Epithelial cell of proximal tubule (primary cell): ENCODE results near the gene MRPL21. TPM values are rescaled to one million over a fixed set of nuclear protein-coding genes. Genes with fewer than 3 reads are reported as not detected.

ENCODE experiments used
- DNase-seq: peaks from one replicate; pipeline ENCODE4 v3.0.0-alpha.2; 2011; ENCODE audit warnings: low read depth
- H3K4me3 ChIP-seq: 2 replicates; pipeline ENCODE4 v1.5.1; 2011; ENCODE audit warnings: low read depth, mild to moderate bottlenecking, low read length
- CTCF ChIP-seq: conservative IDR thresholded peaks from 2 replicates; pipeline ENCODE4 v1.5.1; 2012; ENCODE audit warnings: low read depth, mild to moderate bottlenecking, low read length
- total RNA-seq: library from RNA; depleted of rRNA; stranded (reverse); fragments of >200 nt; gene quantifications from 2 replicates; pipeline ENCODE4 v1.2.3, GENCODE V29; 2015

The MRPL21 gene
- total RNA-seq, 1 donor from 2014 or later = 80.1 TPM

- TF ChIP-seq CTCF = no peak
- DNase-seq = no peak
- H3K4me3 ChIP-seq = no peak overlapping the region
These were observed 20.7 kb upstream of the MRPL21 start for GRCh38 chr11:68924073-68924925.

DNA sequence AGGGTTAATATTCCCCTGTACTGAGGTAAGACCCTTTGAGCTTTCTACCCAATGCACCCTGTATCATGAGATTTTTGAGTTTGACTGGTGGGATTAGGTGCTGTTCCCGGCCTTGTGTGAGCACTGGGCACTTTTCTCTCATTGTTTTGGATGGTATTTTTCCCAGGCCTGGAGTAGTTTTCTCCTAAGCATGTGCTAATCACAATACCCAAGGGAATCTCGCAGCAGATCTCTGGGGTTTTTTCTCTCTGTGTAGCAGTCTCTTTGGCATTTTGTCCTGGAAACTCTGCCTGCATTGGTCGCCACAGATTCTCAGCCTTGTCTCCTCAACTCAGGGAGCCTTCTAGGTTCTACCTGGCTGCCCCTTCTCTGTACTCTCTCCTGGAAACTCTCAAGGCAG, 20.0 kb upstream of the MRPL21 start:
- no peak overlapping the region for H3K4me3 ChIP-seq
- no peak for DNase-seq
- TF ChIP-seq CTCF = no peak

DNA sequence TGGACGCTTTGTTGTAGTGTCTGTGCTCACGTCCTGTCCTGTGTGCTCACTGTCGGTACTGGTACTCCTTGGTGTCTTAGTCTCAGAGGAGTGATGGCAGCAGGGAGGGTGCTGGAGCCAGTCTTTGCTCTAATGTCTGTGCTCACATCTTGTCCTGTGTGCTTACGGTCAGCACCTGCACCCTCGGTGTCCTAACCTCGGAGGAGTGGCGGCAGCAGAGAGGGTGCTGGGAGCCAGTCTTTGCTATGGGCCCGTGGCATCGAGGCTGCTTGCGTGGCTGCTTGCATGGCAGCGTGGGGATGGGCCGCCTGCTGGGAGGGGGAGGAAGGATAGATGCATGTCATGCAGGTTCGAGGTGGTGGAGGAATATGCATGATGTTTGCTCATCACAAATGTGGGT, 12.8 kb upstream of the MRPL21 start:
- no peak for DNase-seq
- no peak overlapping the region for H3K4me3 ChIP-seq
- no peak for TF ChIP-seq CTCF

DNA sequence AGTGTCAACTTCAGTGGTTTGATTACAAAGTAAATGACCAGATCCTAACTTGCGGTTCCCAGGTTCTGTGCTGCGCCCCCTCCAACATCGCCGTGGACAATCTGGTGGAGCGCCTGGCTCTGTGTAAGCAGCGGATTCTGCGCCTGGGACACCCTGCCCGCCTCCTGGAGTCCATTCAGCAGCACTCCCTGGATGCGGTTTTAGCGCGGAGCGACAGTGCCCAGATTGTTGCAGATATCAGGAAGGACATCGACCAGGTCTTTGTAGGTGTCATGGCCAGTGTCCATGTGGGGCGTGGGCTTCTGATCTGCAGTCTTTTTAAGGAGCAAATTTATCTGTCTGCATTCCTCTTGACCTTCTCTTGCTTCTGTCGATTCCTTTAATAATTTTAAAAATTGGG, 11.1 kb upstream of the MRPL21 start:
- DNase-seq = no peak
- H3K4me3 ChIP-seq = no peak overlapping the region
- no peak for TF ChIP-seq CTCF

GRCh38 chr11:68913188-68913587, 9.6 kb upstream of the MRPL21 start:
- no peak overlapping the region for H3K4me3 ChIP-seq
- DNase-seq = no peak
- no peak for TF ChIP-seq CTCF

DNA sequence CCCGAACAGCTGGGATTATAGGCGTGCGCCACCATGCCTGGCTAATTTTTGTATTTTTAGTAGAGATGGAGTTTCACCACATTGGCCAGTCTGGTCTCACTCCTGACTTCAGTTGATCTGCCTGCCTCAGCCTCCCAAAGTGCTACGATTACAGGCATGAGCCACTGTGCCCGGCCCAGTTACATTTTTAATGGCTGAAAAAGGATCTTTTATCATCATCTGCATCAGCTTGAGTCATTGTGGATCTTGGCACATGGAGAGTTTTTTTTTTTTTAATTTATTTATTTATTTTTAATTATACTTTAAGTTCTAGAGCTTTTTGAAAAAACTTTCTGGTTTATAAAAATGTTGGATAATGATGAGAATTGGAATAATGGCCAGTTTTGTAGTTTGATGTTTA, 8.6 kb upstream of the MRPL21 start:
- no peak for DNase-seq
- H3K4me3 ChIP-seq = no peak overlapping the region
- TF ChIP-seq CTCF = no peak

DNA sequence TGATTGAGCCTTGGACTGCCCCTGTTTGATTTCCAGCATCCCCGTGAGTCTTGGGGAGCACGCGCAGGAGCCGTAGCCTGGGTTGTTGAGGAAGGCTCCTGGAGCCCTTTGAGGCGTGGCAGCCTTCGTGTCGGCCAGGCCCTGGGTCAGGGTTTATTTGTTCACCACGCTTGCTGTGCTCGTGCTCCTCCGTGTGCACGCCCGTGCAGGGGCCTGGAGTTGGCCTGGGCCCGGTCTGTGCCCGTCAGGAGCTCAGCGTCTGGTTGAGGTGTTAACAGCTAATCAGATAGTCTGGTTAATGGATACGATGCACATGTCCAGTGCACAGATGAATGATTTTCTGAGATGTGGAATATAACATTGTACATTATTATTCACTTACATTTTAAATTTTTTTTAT, 8.1 kb upstream of the MRPL21 start:
- no peak for TF ChIP-seq CTCF
- H3K4me3 ChIP-seq = no peak overlapping the region
- DNase-seq = no peak
